GM12891 (cell line): Measurements from ENCODE around the gene MAP1B.

Experiments
- PAX5 ChIP-seq: IDR thresholded peaks from 2 replicates; pipeline ENCODE4 v1.6.1; 2011; ENCODE audit warnings: low read length, moderate library complexity, mild to moderate bottlenecking; ENCODE audit not compliant: insufficient read depth, severe bottlenecking
- POLR2A ChIP-seq: IDR thresholded peaks from 2 replicates; pipeline ENCODE4 v1.6.1; 2011; ENCODE audit warnings: low read depth, low read length, control low read depth

DNA sequence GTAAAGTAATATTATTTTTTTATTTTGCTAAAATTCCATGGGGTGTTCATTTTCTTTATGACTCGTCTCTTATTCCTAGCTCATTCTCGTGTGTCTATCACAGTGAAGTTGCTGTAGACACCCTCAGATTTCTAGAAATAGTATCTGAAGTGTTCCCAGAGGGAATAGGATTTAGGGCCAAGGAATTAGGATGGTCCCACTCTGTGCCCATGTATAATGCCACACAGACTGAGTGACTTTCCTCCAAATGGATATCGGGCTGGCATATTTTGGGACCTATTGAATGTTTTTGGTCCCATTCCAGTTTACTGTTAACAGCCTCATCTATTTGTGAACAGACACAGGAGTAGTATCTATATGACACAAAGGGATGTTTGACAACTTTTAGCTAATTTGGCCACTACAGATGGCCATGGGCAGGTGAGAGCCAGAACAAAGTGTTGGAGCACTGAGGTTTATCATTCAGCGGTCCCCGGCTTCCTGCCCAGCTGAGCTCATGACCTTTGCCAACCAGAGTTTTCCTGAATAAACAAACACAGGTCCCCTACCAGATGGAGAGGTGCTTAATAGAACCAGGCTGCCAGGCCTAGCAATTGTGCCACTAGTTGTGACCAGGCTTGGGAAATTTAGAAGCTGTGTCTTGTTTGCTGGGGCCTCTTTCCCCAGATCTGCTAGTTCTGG is 46.9 kb downstream of the MAP1B start:
- TF ChIP-seq POLR2A (no peak), PAX5 (no peak)
